ENCODE results near the gene NEAT1.
"Not testable (repeated sequence)": the region's sequence is repeated elsewhere in the genome, so short reads cannot be mapped to it uniquely, and the experiment has no call there.

Gene NEAT1

DNA sequence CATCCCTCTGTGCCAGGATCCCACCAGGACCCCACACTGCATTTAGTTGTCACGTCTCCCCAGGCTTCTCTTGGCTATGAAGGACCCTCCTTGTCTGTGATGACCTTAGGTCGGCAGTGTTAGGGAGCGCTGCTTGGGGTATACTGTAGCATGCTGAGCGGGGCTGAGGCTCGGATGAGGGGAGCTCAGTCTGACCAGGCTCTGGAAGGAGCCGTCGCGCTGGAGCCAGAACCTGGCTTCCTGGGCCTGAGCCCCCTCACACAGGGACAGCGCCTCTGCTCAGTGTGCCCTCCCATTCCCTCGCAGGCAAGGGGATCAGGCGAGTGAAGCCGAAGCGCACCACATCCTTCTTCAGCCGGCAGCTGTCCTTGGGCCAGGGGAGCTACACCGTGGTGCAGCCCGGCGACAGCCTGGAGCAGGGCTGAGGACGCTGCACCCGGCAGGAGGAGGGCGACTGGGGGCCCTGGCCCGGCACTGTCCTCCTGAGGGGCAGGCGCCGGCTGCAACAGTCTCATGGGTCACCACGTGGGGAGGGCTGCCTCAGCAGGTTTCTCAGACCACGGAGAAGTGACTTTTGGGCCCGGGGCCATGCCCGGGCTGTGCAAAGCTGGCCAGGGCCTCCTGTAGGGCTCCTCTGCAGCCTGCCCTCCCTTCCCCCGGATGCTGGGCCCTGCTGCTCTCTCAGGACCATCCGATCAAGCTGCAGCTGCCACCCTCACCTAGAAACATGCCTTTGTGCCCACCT, 11.5 kb upstream of the NEAT1 start:
- Histone ChIP-seq H3K9ac (ENCODE audit: low read depth in 1 of 2, low read length in 2 of 2) (no peak overlapping the region), H3K36me3 (ENCODE audit: control insufficient read depth in 2 of 2, insufficient read depth in 2 of 2, low read length in 2 of 2) (peaks cover 27 to 40% of the 10 kb centered on the region in 2 donors), H3K4me3 (ENCODE audit: low read length in 2 of 2) (no peak overlapping the region), H3K27ac (ENCODE audit: low read depth in 2 of 2, low read length in 2 of 2) (no peak overlapping the region), H3K4me1 (ENCODE audit: control insufficient read depth in 2 of 2, insufficient read depth in 2 of 2, low read length in 2 of 2) (peaks cover 4 to 5% of the 10 kb centered on the region in 2 donors), H3K9me3 (ENCODE audit: control insufficient read depth in 2 of 2, low read length in 2 of 2) (no peaks in the 10 kb centered on the region), H3K27me3 (ENCODE audit: control insufficient read depth in 2 of 2, insufficient read depth in 2 of 2, low read length in 2 of 2) (no peaks in the 10 kb centered on the region)

DNA sequence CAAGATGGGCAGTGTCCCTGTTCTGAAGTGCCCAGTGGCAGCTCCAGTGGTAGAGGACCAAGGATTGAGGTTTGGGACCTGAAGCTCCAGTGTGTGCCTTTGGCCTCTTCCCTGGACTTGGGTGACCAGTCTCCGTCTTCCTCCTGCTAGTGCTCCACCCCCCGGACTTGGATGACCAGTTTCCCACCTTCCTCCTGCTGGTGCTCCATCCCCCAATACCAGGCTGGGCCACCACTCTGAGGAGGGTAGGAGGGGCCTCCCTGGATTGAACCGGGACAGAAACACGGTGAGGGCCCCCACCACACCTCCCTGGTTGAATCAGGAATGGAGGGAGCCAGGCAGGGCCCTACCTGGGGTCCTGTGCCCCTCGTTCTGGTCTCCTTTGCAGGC, 10.9 kb upstream of the NEAT1 start:
- no peak overlapping the region for H3K4me3 ChIP-seq (ENCODE audit: low read length in 2 of 2)
- peaks cover 27 to 40% of the 10 kb centered on the region in 2 donors for H3K36me3 ChIP-seq (ENCODE audit: control insufficient read depth in 2 of 2, insufficient read depth in 2 of 2, low read length in 2 of 2)
- H3K27ac ChIP-seq (ENCODE audit: low read depth in 2 of 2, low read length in 2 of 2) = no peak overlapping the region

DNA sequence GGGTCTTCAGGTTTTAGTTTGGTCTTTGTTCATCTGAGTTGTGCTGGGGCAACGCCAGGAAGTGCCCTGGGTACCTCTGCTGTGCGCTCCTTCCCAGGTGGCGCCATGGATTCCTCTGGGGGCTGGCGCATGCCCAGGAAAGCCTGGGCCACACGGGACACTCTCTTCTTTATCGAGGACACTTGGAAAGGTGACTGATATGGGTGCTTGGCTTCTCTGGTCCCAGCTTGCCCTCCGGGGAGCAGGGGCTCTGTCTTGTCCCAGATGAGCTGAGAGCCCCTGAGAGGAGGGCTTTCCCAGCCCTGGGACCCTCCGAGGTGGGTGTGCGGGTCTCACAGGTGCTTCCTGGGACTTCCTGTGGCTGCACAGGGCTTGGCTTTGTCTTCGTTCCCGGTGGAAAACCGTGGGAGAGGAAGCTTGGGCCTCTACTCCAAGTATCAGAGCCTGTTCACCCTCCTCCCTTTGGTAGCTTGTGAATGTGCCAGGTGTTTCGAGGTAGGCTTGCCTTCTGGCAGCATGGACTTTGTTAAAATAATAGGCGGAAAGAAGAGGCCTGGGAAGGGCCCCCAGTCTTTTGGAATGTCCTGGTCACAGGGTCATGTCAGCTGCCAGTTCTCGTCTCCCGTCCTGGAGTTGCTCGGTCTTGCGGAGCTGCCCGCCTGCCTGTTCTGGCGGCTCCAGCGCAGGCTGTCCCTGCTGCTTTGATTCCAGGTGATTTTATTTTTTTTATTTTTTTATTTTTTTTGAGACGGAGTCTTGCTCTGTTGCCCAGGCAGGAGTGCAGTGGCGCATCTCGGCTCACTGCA, 10.1 kb upstream of the NEAT1 start:
- Histone ChIP-seq H3K27ac (ENCODE audit: low read depth in 2 of 2, low read length in 2 of 2) (no peak overlapping the region), H3K9me3 (ENCODE audit: control insufficient read depth in 2 of 2, low read length in 2 of 2) (no peaks in the 10 kb centered on the region), H3K4me3 (ENCODE audit: low read length in 2 of 2) (no peak overlapping the region), H3K27me3 (ENCODE audit: control insufficient read depth in 2 of 2, insufficient read depth in 2 of 2, low read length in 2 of 2) (no peaks in the 10 kb centered on the region), H3K36me3 (ENCODE audit: control insufficient read depth in 2 of 2, insufficient read depth in 2 of 2, low read length in 2 of 2) (peaks cover 27 to 38% of the 10 kb centered on the region in 2 donors), H3K9ac (ENCODE audit: low read depth in 1 of 2, low read length in 2 of 2) (no peak overlapping the region), H3K4me1 (ENCODE audit: control insufficient read depth in 2 of 2, insufficient read depth in 2 of 2, low read length in 2 of 2) (peaks cover 18% of the 10 kb centered on the region in 2 donors)

More for the DNA sequence above, 10.9 kb upstream of the NEAT1 start:
- H3K27me3 ChIP-seq (ENCODE audit: control insufficient read depth in 2 of 2, insufficient read depth in 2 of 2, low read length in 2 of 2) = no peaks in the 10 kb centered on the region
- H3K4me1 ChIP-seq (ENCODE audit: control insufficient read depth in 2 of 2, insufficient read depth in 2 of 2, low read length in 2 of 2) = peaks cover 10% of the 10 kb centered on the region in 2 donors
- H3K9me3 ChIP-seq (ENCODE audit: control insufficient read depth in 2 of 2, low read length in 2 of 2) = no peaks in the 10 kb centered on the region
- H3K9ac ChIP-seq (ENCODE audit: low read depth in 1 of 2, low read length in 2 of 2) = no peak overlapping the region

DNA sequence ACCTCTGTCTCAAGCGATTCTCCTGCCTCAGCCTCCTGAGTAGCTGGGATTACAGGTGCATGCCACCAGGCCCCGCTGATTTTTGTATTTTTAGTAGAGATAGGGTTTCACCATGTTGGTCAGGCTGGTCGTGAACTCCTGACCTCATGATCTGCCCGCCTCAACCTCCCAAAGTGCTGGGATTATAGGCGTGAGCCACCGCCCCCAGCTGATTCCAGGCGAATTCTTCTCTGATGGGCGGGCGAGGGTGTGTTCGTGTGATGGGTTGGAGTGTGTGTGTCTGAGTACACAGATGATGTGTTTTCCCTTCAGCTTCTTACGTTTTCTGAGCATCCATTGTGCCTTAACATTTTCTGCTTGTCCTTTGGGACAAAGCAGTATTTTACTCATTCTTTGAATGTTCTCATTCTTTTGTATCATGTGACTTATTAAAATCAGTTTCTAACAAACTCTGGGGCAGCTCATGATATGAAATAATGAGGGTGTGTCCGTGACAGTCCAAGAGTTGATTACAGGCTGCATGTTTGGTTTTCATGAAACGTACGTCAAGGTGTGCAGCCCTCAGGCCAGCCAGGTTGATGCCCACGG, 9.4 kb upstream of the NEAT1 start:
- H3K9ac ChIP-seq (ENCODE audit: low read depth in 1 of 2, low read length in 2 of 2); H3K9me3 ChIP-seq (ENCODE audit: control insufficient read depth in 2 of 2, low read length in 2 of 2); H3K27me3 ChIP-seq (ENCODE audit: control insufficient read depth in 2 of 2, insufficient read depth in 2 of 2, low read length in 2 of 2); H3K27ac ChIP-seq (ENCODE audit: low read depth in 2 of 2, low read length in 2 of 2); H3K4me3 ChIP-seq (ENCODE audit: low read length in 2 of 2): not testable (repeated sequence)
- Histone ChIP-seq H3K4me1 (ENCODE audit: control insufficient read depth in 2 of 2, insufficient read depth in 2 of 2, low read length in 2 of 2) (peaks cover 25% of the 10 kb centered on the region in 2 donors), H3K36me3 (ENCODE audit: control insufficient read depth in 2 of 2, insufficient read depth in 2 of 2, low read length in 2 of 2) (peaks cover 27 to 38% of the 10 kb centered on the region in 2 donors)

DNA sequence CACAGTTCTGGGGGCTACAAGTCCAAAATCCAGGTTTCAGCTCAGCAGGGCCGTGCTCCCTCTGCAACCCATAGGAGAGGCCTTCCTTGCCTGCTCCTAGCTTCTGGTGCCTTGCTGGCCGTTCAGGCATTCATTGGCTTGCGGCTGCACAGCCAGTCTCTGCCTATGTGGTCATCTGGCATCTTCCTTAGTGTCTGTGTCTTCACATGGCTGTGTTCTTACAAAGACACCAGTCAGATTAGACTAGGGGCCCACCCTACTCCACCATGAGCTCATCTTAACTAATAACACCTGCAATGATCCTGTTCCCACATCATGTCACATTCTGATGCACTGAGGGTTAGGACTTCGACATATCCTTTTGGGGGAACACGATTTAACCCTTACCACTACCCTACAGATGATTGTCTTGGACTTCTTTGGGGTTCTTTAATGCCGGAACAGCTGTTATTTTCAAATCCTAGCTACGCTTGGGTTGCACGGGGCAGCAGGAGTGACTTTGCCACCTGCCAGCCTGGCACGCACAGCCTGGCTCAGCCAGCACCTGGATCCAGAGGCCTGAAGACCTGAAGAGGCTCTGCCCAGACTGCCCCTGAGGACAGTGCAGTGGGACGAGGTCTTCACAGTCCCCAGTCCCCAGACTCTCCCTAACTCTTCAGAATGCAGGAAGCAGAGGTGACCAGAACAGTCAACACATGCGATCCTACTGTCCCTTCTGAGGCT, 7.7 kb upstream of the NEAT1 start:
- no peak overlapping the region for H3K9ac ChIP-seq (ENCODE audit: low read depth in 1 of 2, low read length in 2 of 2)
- H3K27ac ChIP-seq (ENCODE audit: low read depth in 2 of 2, low read length in 2 of 2) = no peak overlapping the region
- H3K4me1 ChIP-seq (ENCODE audit: control insufficient read depth in 2 of 2, insufficient read depth in 2 of 2, low read length in 2 of 2) = peaks cover 41% of the 10 kb centered on the region in 2 donors
- H3K27me3 ChIP-seq (ENCODE audit: control insufficient read depth in 2 of 2, insufficient read depth in 2 of 2, low read length in 2 of 2) = no peaks in the 10 kb centered on the region
- H3K36me3 ChIP-seq (ENCODE audit: control insufficient read depth in 2 of 2, insufficient read depth in 2 of 2, low read length in 2 of 2) = peaks cover 11 to 23% of the 10 kb centered on the region in 2 donors
- H3K4me3 ChIP-seq (ENCODE audit: low read length in 2 of 2) = no peak overlapping the region
- no peaks in the 10 kb centered on the region for H3K9me3 ChIP-seq (ENCODE audit: control insufficient read depth in 2 of 2, low read length in 2 of 2)

DNA sequence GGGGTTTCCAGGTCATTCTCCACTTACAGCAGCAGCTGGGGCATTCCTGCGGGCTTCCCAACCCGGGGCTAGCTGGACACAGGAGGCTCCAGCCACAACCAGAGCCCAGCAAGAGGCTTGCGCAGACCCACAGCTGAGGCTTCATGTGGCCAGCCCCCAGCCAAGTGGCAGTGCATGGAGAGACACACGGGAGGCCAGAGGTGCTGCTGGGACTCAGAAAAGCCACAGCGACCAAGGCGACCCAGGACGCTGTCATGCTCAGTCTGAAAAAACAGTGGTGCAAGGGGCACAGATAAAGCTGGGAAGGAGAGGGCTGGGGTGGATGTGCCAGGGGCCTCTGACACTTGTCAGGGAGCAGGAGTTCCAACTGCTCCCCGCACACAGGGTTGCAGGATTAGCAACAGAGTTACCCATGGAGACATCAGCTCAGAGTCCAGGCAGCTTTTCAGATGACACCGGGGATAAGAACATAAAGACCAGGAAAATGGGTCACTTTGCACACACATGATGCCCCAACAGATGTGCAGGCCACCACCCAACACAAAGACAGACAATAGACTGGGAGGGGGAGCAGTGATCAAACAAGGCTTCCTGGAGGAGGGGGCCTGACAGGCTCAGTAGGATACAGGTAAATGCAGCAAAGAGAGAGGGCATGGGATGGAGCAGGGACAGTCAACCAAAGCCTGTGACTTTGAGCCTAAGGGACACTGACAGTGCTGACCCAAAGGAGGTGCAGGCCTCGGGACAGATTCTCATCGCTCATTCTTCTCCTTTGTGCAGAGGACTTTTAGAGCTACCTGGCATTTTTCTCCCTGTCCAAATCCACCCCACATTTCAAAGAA, 6.9 kb upstream of the NEAT1 start:
- Histone ChIP-seq H3K36me3 (ENCODE audit: control insufficient read depth in 2 of 2, insufficient read depth in 2 of 2, low read length in 2 of 2) (peaks cover 9 to 22% of the 10 kb centered on the region in 2 donors), H3K4me3 (ENCODE audit: low read length in 2 of 2) (peak overlapping the region; percentile 18 to 63), H3K27me3 (ENCODE audit: control insufficient read depth in 2 of 2, insufficient read depth in 2 of 2, low read length in 2 of 2) (no peaks in the 10 kb centered on the region), H3K9ac (ENCODE audit: low read depth in 1 of 2, low read length in 2 of 2) (peak overlapping the region; percentile 96 to 100), H3K9me3 (ENCODE audit: control insufficient read depth in 2 of 2, low read length in 2 of 2) (no peaks in the 10 kb centered on the region), H3K27ac (ENCODE audit: low read depth in 2 of 2, low read length in 2 of 2) (peak overlapping the region; percentile 100), H3K4me1 (ENCODE audit: control insufficient read depth in 2 of 2, insufficient read depth in 2 of 2, low read length in 2 of 2) (peaks cover 48 to 49% of the 10 kb centered on the region in 2 donors)

DNA sequence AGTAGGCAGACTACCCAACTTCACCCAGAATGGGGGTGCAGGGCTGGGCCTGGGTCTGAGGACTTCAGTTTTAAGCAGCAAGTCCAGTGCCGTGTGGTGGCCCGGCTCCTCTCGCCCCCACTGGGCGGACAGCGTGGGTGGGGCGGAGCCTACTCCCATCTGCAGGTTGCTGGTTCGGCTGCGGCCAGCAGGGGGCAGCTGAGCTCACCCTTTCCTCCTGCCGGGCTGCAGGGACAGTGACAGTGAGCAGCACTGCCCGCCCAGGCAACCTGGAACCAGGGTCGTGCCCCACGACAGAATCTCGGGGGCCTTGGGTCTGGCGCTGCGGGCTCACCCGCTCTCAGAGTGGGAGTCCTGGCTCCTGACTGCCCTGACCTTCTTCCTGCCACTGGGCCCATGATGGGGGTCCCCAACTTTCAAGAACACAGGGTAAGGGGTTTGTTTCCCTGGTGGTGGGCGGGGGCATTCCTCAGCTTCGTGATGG, 6.2 kb upstream of the NEAT1 start:
- H3K27ac ChIP-seq (ENCODE audit: low read depth in 2 of 2, low read length in 2 of 2) = peak overlapping the region; percentile 100
- peak overlapping the region; percentile 96 to 100 for H3K9ac ChIP-seq (ENCODE audit: low read depth in 1 of 2, low read length in 2 of 2)
- peaks cover 54 to 55% of the 10 kb centered on the region in 2 donors for H3K4me1 ChIP-seq (ENCODE audit: control insufficient read depth in 2 of 2, insufficient read depth in 2 of 2, low read length in 2 of 2)
- no peaks in the 10 kb centered on the region for H3K27me3 ChIP-seq (ENCODE audit: control insufficient read depth in 2 of 2, insufficient read depth in 2 of 2, low read length in 2 of 2)
- H3K9me3 ChIP-seq (ENCODE audit: control insufficient read depth in 2 of 2, low read length in 2 of 2) = no peaks in the 10 kb centered on the region
- peaks cover 3 to 17% of the 10 kb centered on the region in 2 donors for H3K36me3 ChIP-seq (ENCODE audit: control insufficient read depth in 2 of 2, insufficient read depth in 2 of 2, low read length in 2 of 2)
- H3K4me3 ChIP-seq (ENCODE audit: low read length in 2 of 2) = peak overlapping the region; percentile 18 to 63

DNA sequence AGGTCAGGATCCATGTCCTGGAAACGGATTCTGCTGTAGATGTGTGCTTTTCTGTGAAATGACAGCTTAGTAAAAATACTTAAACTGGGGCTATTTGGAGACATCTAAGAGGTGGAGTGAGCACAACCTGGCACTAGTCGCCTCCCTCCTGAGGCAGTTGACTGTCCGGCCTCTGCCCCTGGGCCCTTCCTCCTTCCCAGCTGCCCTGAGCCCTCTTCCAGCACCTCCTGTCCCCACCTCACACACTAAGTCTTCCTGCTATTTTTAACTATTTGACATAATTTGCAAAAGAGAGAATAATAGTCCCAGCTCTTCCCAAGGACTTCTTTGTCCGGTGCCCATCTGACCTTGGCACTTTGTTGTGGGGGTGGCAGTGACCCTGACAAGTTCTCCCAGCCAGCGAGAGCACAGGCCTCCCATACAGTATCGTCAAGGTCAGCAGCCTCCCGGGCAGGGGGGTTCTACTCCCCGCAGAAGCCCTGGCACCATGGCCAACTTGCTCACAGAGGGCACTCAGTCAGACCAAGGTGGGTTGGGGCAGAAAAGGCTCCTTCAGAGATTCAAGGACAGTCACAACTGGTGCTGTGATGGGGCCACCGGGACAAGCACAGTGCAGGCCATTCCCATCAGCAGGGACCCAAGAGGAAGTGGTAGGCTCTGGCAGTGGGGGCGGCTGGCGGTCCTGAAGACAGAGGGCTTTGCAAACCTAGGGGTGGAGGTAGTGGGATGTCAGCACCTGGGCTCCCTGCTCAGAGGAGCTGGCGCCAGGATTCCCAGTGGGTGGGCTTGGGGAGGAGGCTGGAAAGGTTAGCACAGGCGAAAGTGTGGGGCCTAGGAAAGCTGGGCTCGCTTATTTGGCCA, 5.5 kb upstream of the NEAT1 start:
- no peaks in the 10 kb centered on the region for H3K9me3 ChIP-seq (ENCODE audit: control insufficient read depth in 2 of 2, low read length in 2 of 2)
- H3K9ac ChIP-seq (ENCODE audit: low read depth in 1 of 2, low read length in 2 of 2) = peak overlapping the region; percentile 96 to 100
- H3K36me3 ChIP-seq (ENCODE audit: control insufficient read depth in 2 of 2, insufficient read depth in 2 of 2, low read length in 2 of 2) = peaks cover 0 to 10% of the 10 kb centered on the region in 2 donors
- H3K27me3 ChIP-seq (ENCODE audit: control insufficient read depth in 2 of 2, insufficient read depth in 2 of 2, low read length in 2 of 2) = no peaks in the 10 kb centered on the region
- peak overlapping the region; percentile 18 to 63 for H3K4me3 ChIP-seq (ENCODE audit: low read length in 2 of 2)
- H3K4me1 ChIP-seq (ENCODE audit: control insufficient read depth in 2 of 2, insufficient read depth in 2 of 2, low read length in 2 of 2) = peaks cover 56 to 60% of the 10 kb centered on the region in 2 donors
- H3K27ac ChIP-seq (ENCODE audit: low read depth in 2 of 2, low read length in 2 of 2) = peak overlapping the region; percentile 100

Data from mucosa of rectum (tissue), 2 donors.